Ovary (tissue), 3 donors: ENCODE measurements around the gene ABHD15.

Experiments
- CTCF ChIP-seq, 3 donors: fragments of 450-650 bp in 2 of 3; fragments of 200-600 bp in 1 of 3; IDR thresholded peaks; one replicate each; pipeline versions ENCODE4 v1.5.1 to v1.8.0; 2016 to 2022; ENCODE audit warnings: antibody characterized with exemption in 3 of 3, mild to moderate bottlenecking in 1 of 3
- EP300 ChIP-seq: sonication (generic); formaldehyde crosslinking; IDR thresholded peaks from one replicate; pipeline ENCODE4 v1.6.1; 2017; ENCODE audit warnings: antibody characterized with exemption
- POLR2A ChIP-seq: fragments of 450-650 bp; IDR thresholded peaks from one replicate; pipeline ENCODE4 v1.6.1; 2017; ENCODE audit warnings: antibody characterized with exemption, mild to moderate bottlenecking, moderate library complexity
- donor health status: DM: no; HTN: no; CAD: no.

- TF ChIP-seq CTCF (IDR thresholded peaks at IDR 0.05) (no peak), POLR2A (no peak), EP300 (no peak)
Measured at GRCh38 chr17:29588017-29588561, 21.3 kb upstream of the ABHD15 start.
